NB4 (cell line): Measurements from ENCODE around the gene PLCH1.
A peak's percentile ranks its signal among the peaks of the same experiment; 100 is the strongest.

Experiments used
- DNase-seq: peaks from one replicate; pipeline ENCODE4 v3.0.0; 2010; ENCODE audit warnings: low read depth
- H3K4me3 ChIP-seq: one replicate; pipeline ENCODE4 v1.5.1; 2011; ENCODE audit warnings: mild to moderate bottlenecking, low read depth, low read length, moderate library complexity
- CTCF ChIP-seq: IDR thresholded peaks from one replicate; pipeline ENCODE4 v1.5.1; 2012; ENCODE audit warnings: low read depth, low read length
- MAX ChIP-seq: IDR thresholded peaks from 2 replicates; pipeline ENCODE4 v1.6.1; 2011; ENCODE audit warnings: low read depth, low read length
- MYC ChIP-seq: IDR thresholded peaks from 2 replicates; pipeline ENCODE4 v1.6.1; 2011; ENCODE audit warnings: low read depth, low read length
- POLR2A ChIP-seq: IDR thresholded peaks from 2 replicates; pipeline ENCODE4 v1.6.1; 2011; ENCODE audit warnings: mild to moderate bottlenecking; ENCODE audit not compliant: insufficient read length; ENCODE audit errors: extremely low read depth

PLCH1 gene

GRCh38 chr3:155737844-155738460 is 6.9 kb downstream of the PLCH1 start:
- H3K4me3 ChIP-seq = no peak overlapping the region
- peak; percentile 63 for DNase-seq
- TF ChIP-seq CTCF (no peak), MYC (no peak), POLR2A (no peak), MAX (no peak)

GRCh38 chr3:155736381-155736780 is 8.5 kb downstream of the PLCH1 start:
- TF ChIP-seq POLR2A = no peak
- TF ChIP-seq MYC = no peak
- TF ChIP-seq MAX = no peak
- TF ChIP-seq CTCF = no peak
- no peak overlapping the region for H3K4me3 ChIP-seq
- no peak for DNase-seq

GRCh38 chr3:155730843-155731242 is 14.0 kb downstream of the PLCH1 start:
- TF ChIP-seq MAX = no peak
- TF ChIP-seq CTCF = no peak
- no peak for TF ChIP-seq MYC
- TF ChIP-seq POLR2A = no peak
- no peak overlapping the region for H3K4me3 ChIP-seq
- no peak for DNase-seq

GRCh38 chr3:155727836-155728235 is 17.0 kb downstream of the PLCH1 start:
- no peak overlapping the region for H3K4me3 ChIP-seq
- DNase-seq = no peak
- TF ChIP-seq CTCF (no peak), MAX (no peak), MYC (no peak), POLR2A (no peak)

GRCh38 chr3:155714295-155714718 is 30.6 kb downstream of the PLCH1 start:
- no peak for TF ChIP-seq MYC
- no peak for TF ChIP-seq MAX
- no peak for TF ChIP-seq CTCF
- no peak for TF ChIP-seq POLR2A
- no peak for DNase-seq
- no peak overlapping the region for H3K4me3 ChIP-seq

- H3K4me3 ChIP-seq = no peak overlapping the region
- DNase-seq = peak; percentile 19
- TF ChIP-seq MYC (no peak), CTCF (no peak), MAX (no peak), POLR2A (no peak)
Measured at GRCh38 chr3:155712008-155712407, 32.9 kb downstream of the PLCH1 start.
